ENCODE measurements around the gene PTPN18.

Gene PTPN18

DNA sequence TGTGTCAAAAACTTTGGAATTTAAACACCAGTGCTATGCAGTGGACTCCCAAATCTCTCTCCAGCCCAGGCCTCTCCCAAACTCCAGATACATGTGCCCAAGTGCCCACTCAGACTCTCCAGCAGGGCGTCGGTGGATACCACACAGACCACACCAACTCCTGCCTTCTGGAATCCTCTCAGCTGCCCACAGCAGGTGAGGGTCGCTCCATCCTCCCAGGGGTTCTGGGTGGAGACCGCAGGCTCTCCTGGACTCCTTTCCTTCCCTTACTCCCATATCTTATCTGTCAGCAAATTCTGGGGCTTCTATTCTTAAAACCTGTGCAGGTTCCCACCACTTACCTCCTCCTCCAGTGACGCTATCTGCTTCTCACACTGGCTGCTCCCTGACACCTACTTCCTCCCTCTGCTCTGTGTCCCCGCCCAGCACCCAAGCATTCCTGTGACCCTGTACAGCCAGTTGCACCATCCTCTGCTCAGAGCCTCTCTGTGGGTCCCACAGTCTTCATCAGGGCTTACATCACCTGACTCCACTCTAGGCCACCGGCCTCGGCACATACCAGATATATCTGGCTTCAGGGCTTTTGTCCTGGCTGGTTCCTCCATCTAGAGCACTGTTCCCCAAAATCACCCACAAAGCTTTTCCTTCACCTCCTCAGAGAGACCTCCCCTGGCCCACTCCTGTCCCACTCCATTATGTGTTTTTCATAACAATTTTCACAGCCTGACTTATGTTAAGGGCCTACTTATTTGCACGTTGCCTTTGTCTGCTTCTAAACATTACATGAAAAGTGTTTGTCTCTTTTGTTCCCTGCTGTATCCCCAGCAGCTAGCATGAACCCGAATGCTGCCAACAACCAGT, 15.7 kb upstream of the PTPN18 start:
- DNase-seq, result no peak

DNA sequence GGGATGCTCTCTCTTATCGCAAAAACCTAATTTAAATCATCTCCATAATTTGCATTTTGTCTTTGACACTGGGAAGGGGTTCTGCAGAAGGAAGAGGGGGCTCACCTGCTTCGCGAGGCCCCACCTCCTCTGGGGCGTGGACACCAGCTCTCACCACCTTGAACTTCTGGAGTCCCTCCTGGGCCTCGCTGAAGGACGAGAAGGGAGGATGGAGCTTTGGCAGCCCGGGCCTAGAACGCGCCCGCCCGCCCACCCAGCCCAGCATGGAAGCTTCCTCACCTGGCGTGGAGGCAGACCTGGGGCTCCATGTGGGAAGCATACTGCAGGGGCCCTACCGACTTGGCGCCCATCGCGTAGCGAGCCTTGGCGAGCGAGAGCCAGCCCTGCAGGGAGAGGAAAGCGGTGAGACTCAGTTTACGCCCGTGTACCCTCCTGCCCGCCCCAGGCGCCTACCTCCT, 14.3 kb upstream of the PTPN18 start:
- DNase-seq, result peak; percentile 26

DNA sequence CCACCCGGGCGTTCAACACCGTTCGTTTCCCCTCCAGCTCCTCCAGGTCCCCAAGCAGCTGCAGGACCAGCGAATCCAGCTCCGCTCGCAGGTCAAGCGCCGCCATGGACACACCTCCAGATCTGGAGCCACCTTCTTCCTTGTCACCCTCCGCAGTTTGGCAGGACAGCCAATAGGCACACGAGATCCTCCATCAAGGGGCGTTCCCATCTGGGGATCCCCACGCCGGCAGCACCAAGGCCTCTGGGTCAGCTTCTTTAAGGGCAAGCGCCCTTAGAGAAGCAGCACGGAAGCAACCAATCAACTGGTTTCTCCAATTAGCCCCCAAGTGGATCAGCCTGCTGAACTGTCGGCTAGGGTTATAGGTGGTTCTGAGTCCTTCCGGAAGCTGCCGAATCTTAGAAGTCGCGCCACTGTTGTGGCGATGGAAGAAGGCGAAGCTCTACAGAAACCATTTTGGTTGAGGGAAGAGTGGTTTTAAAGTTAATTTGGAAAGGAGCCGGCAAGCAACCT, 13.8 kb upstream of the PTPN18 start:
- DNase-seq, result peak; percentile 90

DNA sequence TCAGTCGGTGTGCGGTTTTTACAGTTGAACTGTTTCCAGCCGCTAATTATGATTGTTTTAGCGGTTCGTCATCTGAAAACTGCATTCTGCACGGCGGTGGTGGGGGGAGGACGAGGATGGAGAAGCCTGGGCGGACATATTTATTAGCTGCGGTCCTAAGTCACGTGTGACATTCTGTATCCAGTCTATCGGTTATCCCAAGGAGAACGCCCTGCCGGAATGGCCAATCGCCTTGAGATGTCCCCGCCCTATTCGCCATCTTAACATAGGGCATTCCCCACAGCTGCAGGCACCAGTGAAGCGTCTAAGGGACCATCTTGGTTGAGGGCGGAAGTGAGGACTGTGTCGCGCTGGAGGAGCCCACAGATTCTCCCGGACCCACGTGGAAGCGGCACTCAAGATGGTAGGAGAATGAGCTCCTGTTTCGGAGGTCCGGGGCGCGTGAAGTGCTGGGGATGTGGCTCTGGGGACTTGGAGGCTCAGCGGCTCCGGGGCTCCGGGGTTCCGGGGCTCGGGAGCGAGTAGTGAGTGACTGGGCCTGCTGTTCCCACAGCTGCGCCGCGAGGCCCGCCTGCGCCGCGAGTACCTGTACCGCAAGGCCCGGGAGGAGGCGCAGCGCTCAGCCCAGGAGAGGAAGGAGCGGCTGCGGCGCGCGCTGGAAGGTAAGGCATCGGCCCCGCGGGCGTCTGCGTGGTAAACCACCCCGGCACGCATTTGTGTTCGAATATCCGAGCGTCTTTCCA, 13.2 kb upstream of the PTPN18 start, which contains the start of gene IMP4:
Gene IMP4, plus strand, starts transcription at position 365 of the 743 bp plus-strand sequence. Its CDS starts 36 bp downstream, at position 401.
- DNase-seq, result peak; percentile 98

- DNase-seq, result no peak
Measured at GRCh38 chr2:130344578-130344977, 11.3 kb upstream of the PTPN18 start.

DNA sequence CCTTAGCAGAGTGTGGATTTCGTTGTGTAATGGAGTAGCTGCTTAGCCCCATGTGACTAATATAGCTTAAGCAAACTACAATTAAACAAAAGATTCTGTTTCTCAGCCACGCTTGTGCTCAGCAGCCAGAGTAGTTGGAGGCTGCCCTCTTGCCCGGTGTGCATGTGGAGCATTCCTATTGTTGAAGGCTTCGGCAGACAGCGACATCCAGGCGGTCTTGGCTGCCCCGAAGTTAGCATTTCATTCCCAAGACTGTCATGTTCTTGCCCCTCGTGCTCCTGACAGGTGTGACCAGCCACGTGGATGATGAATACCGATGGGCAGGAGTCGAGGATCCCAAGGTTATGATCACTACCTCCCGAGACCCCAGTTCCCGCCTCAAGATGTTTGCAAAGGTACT, 10.8 kb upstream of the PTPN18 start:
- DNase-seq, result no peak

DNA sequence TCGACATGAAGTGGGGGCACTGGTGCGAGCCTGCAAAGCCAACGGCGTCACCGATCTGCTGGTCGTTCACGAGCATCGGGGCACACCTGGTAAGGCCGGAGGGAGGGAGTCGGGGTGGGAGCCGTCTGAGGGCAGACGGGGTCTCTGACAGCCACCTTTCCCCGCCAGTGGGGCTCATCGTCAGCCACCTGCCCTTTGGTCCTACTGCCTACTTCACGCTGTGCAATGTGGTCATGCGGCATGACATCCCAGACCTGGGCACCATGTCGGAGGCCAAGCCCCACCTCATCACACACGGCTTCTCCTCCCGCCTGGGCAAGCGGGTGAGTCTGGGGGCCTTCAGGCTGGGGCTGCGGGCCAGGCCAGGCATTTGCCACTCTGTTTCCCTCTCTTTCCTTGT, 10.2 kb upstream of the PTPN18 start:
- DNase-seq, result no peak

DNA sequence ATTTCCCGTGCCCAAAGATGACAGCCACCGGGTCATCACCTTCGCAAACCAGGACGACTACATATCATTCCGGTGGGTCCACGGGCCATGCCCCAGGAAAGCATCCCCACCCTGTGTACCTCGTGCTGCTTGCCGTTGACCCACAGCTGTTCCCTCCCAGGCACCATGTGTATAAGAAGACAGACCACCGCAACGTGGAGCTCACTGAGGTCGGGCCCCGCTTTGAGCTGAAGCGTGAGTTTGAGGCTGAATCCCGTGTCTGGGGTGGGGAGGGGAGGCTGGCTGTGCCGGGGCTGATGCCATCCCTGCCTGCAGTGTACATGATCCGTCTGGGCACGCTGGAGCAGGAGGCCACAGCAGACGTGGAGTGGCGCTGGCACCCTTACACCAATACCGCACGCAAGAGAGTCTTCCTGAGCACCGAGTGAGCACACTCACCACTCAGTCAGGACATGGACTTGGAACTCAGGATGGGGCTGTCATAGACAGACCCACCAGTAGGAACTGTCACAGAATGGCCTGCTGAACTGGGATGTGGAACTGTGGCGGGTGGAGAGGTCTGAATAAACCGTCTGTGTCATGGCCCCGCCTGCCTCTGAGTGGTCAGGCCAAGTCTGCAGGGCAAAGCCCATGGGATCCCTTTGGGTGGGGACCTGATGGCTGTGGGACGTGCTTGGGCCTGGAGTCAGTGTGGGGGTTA, 9.7 kb upstream of the PTPN18 start:
- DNase-seq, result no peak

DNA sequence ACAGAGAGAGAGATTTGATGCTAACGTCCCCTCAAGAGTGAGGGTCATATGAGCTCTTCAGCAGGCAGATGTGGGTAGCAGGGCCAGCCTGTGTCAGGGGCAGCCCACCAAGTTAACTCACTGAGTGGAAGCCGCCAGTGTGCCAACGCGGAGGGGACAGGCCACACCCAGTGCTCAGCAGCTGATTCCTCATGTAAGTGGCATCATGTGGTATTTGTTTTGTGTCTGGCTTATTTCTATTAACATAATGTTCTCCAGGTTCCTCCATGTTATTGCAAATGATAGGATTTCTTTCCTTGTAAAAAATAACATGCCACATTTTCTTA, 9.2 kb upstream of the PTPN18 start:
- DNase-seq, result no peak

- no peak for DNase-seq
Measured at GRCh38 chr2:130347220-130347925, 8.5 kb upstream of the PTPN18 start.

GRCh38 chr2:130349174-130349573, 6.7 kb upstream of the PTPN18 start:
- no peak for DNase-seq

GRCh38 chr2:130351711-130352110, 4.1 kb upstream of the PTPN18 start:
- no peak for DNase-seq

- no peak for DNase-seq
Measured at GRCh38 chr2:130352237-130352636, 3.6 kb upstream of the PTPN18 start.

- DNase-seq, result no peak
Measured at GRCh38 chr2:130353291-130354138, 2.3 kb upstream of the PTPN18 start.

- no peak for DNase-seq
Measured at GRCh38 chr2:130354139-130354428, 1.8 kb upstream of the PTPN18 start.

DNA sequence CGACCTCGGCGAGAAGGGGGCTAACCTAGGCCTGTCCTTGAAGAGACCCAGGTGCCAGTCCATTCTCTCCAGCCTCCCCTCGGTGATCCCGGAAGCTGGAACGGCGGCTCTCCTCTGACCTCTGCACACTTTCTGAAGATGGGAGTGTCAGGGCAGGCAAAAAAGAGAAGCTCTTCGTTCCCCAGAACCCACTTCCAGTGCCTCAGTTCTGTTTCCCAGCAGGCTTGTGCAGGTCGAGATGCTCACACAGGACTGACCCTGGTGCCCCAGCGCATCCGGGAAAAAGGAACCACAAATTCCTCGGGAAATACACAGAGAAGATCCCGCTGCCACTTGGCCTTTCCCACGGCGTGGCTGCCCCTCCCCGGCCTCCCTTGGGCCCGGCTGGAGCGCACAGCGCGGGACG, 681 bp upstream of the PTPN18 start:
- DNase-seq, result no peak

DNA sequence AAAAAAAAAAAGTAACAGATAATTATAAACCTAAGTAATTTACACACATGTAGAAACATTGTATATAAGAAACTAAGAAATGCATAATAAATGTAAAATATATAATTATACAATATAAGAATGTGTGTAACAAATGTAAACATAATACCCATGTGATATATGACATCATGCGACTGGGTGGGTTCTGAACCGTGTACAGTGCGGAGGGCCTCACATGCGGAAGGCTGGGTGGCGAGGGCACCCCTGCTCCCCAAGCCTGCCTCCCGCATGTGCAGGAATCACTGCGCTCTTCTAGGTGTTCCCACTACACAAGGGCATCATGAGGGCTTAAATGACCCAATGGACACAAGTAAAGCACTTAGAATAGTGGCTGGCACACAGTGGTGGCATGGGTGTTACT, 2.0 kb downstream of the PTPN18 start:
- no peak for DNase-seq

DNA sequence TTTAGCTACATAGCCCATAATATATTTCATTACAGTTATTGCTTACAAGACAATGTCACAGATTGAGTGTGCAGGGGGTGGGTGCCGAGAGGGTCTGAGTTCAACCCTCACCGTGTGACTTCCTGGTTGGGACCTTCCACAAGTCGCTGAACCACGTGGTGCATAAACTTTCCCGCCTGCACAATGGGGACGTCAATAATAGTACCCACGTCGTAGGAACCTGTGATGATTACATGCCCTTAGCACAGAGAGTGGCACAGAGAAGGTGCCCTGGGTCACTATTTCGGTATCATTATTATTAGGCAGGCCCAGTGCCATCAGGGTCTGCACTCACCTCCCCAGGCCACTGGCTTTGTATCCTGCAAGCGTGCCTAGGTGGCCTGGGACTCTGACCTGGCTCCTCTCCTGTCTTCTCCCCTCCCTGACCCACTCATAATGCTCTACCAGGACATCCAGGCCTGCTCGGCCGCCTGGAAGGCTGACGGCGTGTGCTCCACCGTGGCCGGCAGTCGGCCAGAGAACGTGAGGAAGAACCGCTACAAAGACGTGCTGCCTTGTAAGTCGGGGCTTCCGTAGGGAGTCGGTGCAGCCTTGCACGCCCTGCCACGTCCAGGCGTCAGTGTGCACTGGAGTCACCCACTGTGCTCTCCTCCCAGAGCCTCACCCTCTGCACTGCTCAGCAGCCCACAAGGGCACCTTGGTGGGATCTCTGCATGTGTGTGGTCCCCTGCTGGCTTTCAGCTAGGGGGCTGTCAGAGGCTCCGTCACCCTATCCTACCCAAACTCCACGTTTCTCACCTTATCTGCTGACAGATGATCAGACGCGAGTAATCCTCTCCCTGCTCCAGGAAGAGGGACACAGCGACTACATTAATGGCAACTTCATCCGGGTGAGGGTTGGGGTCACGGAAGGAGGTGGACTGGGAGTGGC, 2.8 kb downstream of the PTPN18 start:
- DNase-seq, result no peak

- DNase-seq, result no peak
Measured at GRCh38 chr2:130359466-130359865, 3.6 kb downstream of the PTPN18 start.

GRCh38 chr2:130363479-130363878, 7.6 kb downstream of the PTPN18 start:
- DNase-seq, result no peak

GRCh38 chr2:130365075-130365474, 9.2 kb downstream of the PTPN18 start:
- DNase-seq, result no peak
